Measurements from ENCODE around the gene DNAAF5. TPM values are rescaled to one million over a fixed set of nuclear protein-coding genes. Genes with fewer than 3 reads are reported as not detected.

DNAAF5 gene
- total and polyA plus RNA-seq, 2 donors (not counting 1 experiment from before 2014, with no cell fraction given): 13.1 to 14.2 TPM

GRCh38 chr7:823649-824048 lies 97.2 kb downstream of the DNAAF5 start:
- Histone ChIP-seq H3K27ac (ENCODE audit: insufficient read depth, low read length) (peak overlapping the region; percentile 77), H3K4me3 (replicated peaks in 1 of 4; ENCODE audit: control extremely low read depth in 1 of 4, insufficient read depth in 1 of 4, low read depth in 3 of 4, low read length in 4 of 4) (no peak overlapping the region), H3K79me2 (ENCODE audit: control insufficient read depth, insufficient read depth, low read length) (peaks cover 90% of the 10 kb centered on the region), H3K4me1 (ENCODE audit: control insufficient read depth, extremely low read depth, insufficient read depth, low read length) (peaks cover 19% of the 10 kb centered on the region), H3K4me2 (ENCODE audit: extremely low read depth, insufficient read depth, low read length) (peak overlapping the region; percentile 70), H3K27me3 (ENCODE audit: control insufficient read depth, insufficient read depth, low read length) (no peaks in the 10 kb centered on the region), H2AFZ (ENCODE audit: low read length) (no peak overlapping the region), H3K9ac (ENCODE audit: insufficient read depth, low read length) (no peak overlapping the region), H3K9me3 (ENCODE audit: control insufficient read depth, insufficient read depth, low read depth, low read length) (no peaks in the 10 kb centered on the region), H3K36me3 (ENCODE audit: control insufficient read depth, insufficient read depth, low read length) (peaks cover 8% of the 10 kb centered on the region), H4K20me1 (ENCODE audit: control insufficient read depth, extremely low read depth, insufficient read depth, low read length) (peaks cover 3% of the 10 kb centered on the region)
- TF ChIP-seq EZH2 (IDR thresholded peaks at IDR 0.05; ENCODE audit: low read length, missing control alignments) (no peak), CTCF (conservative IDR thresholded peaks at IDR 0.05 in 1 of 2, IDR thresholded peaks at IDR 0.05 in 1 of 2; ENCODE audit: low read depth in 1 of 2, low read length in 2 of 2) (no peak)
- no peak for DNase-seq (ENCODE audit: low read depth in 2 of 2)

- Histone ChIP-seq H3K36me3 (ENCODE audit: control insufficient read depth, insufficient read depth, low read length) (peaks cover 8% of the 10 kb centered on the region), H3K9me3 (ENCODE audit: control insufficient read depth, insufficient read depth, low read depth, low read length) (no peaks in the 10 kb centered on the region), H2AFZ (ENCODE audit: low read length) (no peak overlapping the region), H4K20me1 (ENCODE audit: control insufficient read depth, extremely low read depth, insufficient read depth, low read length) (peaks cover 3% of the 10 kb centered on the region), H3K4me1 (ENCODE audit: control insufficient read depth, extremely low read depth, insufficient read depth, low read length) (peaks cover 19% of the 10 kb centered on the region), H3K4me2 (ENCODE audit: extremely low read depth, insufficient read depth, low read length) (peak overlapping the region; percentile 70), H3K27me3 (ENCODE audit: control insufficient read depth, insufficient read depth, low read length) (no peaks in the 10 kb centered on the region), H3K79me2 (ENCODE audit: control insufficient read depth, insufficient read depth, low read length) (peaks cover 90% of the 10 kb centered on the region), H3K27ac (ENCODE audit: insufficient read depth, low read length) (peak overlapping the region; percentile 77), H3K4me3 (replicated peaks in 1 of 4; ENCODE audit: control extremely low read depth in 1 of 4, insufficient read depth in 1 of 4, low read depth in 3 of 4, low read length in 4 of 4) (no peak overlapping the region), H3K9ac (ENCODE audit: insufficient read depth, low read length) (no peak overlapping the region)
- TF ChIP-seq CTCF (conservative IDR thresholded peaks at IDR 0.05 in 1 of 2, IDR thresholded peaks at IDR 0.05 in 1 of 2; ENCODE audit: low read depth in 1 of 2, low read length in 2 of 2) (no peak), EZH2 (IDR thresholded peaks at IDR 0.05; ENCODE audit: low read length, missing control alignments) (no peak)
- no peak for DNase-seq (ENCODE audit: low read depth in 2 of 2)
These were observed 97.6 kb downstream of the DNAAF5 start for GRCh38 chr7:824081-824480.

GRCh38 chr7:824664-825063 lies 98.2 kb downstream of the DNAAF5 start:
- no peak for DNase-seq (ENCODE audit: low read depth in 2 of 2)
- Histone ChIP-seq H3K27ac (ENCODE audit: insufficient read depth, low read length) (peak overlapping the region; percentile 77), H3K4me1 (ENCODE audit: control insufficient read depth, extremely low read depth, insufficient read depth, low read length) (peaks cover 19% of the 10 kb centered on the region), H3K9ac (ENCODE audit: insufficient read depth, low read length) (no peak overlapping the region), H4K20me1 (ENCODE audit: control insufficient read depth, extremely low read depth, insufficient read depth, low read length) (peaks cover 3% of the 10 kb centered on the region), H3K79me2 (ENCODE audit: control insufficient read depth, insufficient read depth, low read length) (peaks cover 89% of the 10 kb centered on the region), H3K27me3 (ENCODE audit: control insufficient read depth, insufficient read depth, low read length) (no peaks in the 10 kb centered on the region), H3K4me3 (replicated peaks in 1 of 4; ENCODE audit: control extremely low read depth in 1 of 4, insufficient read depth in 1 of 4, low read depth in 3 of 4, low read length in 4 of 4) (peak overlapping the region in 1 of 4 experiments; percentile 2), H2AFZ (ENCODE audit: low read length) (no peak overlapping the region), H3K4me2 (ENCODE audit: extremely low read depth, insufficient read depth, low read length) (peak overlapping the region; percentile 49), H3K36me3 (ENCODE audit: control insufficient read depth, insufficient read depth, low read length) (peaks cover 8% of the 10 kb centered on the region), H3K9me3 (ENCODE audit: control insufficient read depth, insufficient read depth, low read depth, low read length) (no peaks in the 10 kb centered on the region)
- TF ChIP-seq CTCF (conservative IDR thresholded peaks at IDR 0.05 in 1 of 2, IDR thresholded peaks at IDR 0.05 in 1 of 2; ENCODE audit: low read depth in 1 of 2, low read length in 2 of 2) (no peak), EZH2 (IDR thresholded peaks at IDR 0.05; ENCODE audit: low read length, missing control alignments) (no peak)

Measured in fibroblast of lung (primary cell).